Subcutaneous adipose tissue (tissue), 4 donors: ENCODE data around the gene MYCBP2. TPM values are rescaled to one million over a fixed set of nuclear protein-coding genes. Genes with fewer than 3 reads are reported as not detected.

ENCODE experiments used
- total RNA-seq, 4 donors: library from RNA; depleted of rRNA; stranded (reverse); fragments of >200 nt; gene quantifications; one replicate each; pipeline ENCODE4 v1.1.0, GENCODE V29; 2016
- TF ChIP-seq, protein P1 (sequence below): fragments of 450-650 bp; IDR thresholded peaks from one replicate; pipeline ENCODE4 v1.5.1; 2016; ENCODE audit warnings: low read depth, mild to moderate bottlenecking, control low read depth, antibody characterized with exemption, moderate library complexity

MYCBP2 gene
- total RNA-seq, 4 donors from 2014 or later: 316 to 377 (median 343) TPM

DNA sequence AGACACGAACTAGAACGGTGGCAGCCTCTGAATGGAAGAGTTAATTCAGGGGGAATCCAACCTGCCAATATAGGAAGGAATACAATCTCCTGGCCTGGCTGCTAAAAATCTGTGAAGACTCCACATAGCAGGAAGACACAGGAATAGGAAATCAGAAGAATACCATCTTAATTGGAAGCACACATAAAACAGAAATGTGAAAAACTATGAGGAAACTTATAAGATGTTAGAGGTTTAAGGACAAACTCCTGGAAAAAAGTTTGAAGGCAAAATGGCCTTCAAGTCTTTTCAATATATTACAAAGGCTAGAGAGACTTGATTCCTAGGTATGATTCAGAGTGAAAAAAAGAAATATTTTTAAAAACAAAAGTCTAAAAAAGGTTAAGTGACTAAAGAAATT is 221.8 kb downstream of the MYCBP2 start:
- TF ChIP-seq, protein P1, sequence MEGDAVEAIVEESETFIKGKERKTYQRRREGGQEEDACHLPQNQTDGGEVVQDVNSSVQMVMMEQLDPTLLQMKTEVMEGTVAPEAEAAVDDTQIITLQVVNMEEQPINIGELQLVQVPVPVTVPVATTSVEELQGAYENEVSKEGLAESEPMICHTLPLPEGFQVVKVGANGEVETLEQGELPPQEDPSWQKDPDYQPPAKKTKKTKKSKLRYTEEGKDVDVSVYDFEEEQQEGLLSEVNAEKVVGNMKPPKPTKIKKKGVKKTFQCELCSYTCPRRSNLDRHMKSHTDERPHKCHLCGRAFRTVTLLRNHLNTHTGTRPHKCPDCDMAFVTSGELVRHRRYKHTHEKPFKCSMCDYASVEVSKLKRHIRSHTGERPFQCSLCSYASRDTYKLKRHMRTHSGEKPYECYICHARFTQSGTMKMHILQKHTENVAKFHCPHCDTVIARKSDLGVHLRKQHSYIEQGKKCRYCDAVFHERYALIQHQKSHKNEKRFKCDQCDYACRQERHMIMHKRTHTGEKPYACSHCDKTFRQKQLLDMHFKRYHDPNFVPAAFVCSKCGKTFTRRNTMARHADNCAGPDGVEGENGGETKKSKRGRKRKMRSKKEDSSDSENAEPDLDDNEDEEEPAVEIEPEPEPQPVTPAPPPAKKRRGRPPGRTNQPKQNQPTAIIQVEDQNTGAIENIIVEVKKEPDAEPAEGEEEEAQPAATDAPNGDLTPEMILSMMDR: no peak

DNA sequence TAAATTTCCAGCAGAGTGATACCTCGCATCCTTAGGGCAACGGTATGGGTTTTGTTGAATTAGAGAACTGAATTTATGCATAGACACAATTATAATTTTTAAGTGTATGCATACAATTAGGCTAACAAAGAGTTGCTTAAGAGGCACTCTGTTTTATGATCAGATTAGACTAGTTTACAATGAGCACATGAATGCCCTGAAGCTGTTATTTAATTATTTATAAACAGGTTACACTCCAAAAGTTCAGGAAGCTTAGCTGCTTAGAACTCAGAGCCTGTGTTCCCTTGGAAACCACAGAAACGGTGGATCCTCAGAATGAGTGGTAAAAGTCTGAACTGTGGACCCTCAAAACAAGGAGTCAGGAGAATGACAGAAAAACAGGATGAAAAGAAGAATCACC is 227.5 kb downstream of the MYCBP2 start:
- TF ChIP-seq, protein P1: no peak

DNA sequence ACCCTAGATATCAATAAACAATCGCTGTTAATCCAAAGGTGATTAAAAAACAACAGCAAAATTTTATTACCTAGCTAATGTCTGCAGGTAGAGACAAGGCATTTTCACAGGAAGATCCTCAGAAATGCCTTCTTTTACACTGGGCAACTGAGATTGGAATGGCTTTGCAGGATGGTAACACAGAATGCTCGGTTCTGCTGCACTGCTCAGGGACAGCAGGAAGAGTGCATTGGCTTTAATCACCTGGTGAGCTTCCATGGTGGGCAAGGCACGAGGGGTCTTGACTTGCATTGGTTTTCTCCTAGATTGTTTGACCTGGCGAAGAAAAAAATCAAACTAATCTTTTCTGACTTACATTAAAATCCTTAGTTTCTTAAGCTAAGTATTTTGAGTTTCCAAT is 231.6 kb downstream of the MYCBP2 start:
- TF ChIP-seq, protein P1: no peak

DNA sequence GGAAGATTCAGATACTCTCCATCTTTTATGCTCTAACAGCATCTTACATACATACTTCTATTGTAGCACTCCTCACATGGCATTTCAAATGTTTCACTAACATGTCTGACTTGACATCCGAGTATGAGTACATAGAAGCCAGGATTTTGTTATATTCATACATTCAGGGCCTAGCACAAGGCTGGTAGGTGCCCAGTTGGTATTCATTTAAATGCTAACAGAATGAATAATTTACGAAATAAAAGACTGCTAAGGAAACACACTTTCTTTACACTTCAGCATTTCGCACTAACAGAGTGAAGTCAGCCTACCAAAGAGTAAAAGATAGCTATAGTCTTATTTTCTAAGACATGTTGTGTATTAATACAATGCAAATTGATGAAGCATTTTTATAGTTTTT is 232.1 kb downstream of the MYCBP2 start:
- TF ChIP-seq, protein P1: no peak

DNA sequence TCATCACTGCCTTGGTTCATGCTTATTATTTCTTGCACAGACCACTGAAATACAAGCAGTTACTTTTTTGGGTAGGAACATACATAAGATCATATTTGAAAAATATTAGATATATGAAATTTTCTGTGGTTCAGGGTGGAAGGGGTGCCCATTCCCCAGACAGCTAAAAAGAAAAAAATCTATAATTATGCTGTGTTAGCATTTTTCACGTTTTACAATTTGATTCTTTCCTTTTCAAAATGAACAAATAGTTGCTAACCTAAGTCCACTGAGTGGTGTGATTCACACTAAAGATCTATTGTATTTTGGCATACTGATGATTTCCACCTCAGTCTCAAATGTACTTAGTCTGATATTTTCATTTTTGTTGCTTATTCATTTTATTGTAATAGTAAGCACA is 233.2 kb downstream of the MYCBP2 start:
- TF ChIP-seq, protein P1: no peak

DNA sequence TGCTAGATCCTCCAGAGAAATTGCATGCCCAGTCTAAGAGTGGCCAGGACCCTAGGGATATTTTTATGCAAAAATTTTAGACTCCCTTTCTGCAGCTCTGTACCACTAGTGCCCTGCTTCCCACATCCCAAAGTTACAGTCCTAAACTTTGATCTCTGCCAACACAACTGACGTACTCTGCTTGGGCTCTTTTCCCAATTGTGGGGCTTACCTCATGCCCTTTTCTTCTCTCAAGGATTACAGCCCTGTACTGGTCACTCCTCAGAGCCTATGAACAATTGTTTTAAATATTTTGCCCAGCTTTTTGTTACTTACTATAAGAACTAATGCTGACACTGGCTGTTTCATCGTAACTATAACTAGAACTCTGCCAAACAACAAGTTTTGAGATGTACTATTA is 242.1 kb downstream of the MYCBP2 start:
- TF ChIP-seq, protein P1: no peak

DNA sequence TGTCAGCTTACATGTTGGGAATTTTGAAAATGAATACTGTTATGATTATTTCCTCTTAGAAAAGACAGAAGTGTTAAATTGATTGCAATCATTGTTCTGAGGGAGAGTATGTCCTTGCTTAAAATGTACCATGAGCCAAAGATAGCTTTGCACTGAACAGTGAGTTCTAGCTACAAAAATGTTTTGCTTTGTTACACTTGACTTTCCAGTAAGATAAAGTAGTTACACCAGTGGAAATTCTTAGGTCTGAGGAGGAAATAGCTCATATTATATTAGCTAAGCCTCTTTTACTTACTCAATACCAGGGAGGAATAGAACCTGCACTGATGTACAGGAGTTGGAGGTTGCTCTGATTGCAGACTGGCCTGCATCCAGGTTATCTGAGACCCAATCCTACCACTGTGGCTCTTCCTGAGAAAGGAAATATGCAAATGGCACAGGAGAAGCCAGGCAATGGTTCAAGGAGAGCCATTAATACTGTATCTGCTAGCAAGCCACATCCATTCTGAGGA is 246.9 kb downstream of the MYCBP2 start:
- TF ChIP-seq, protein P1: no peak
